GM21360 (cell line): ENCODE results near the gene RIOK3.
"Not testable (repeated sequence)": the region's sequence is repeated elsewhere in the genome, so short reads cannot be mapped to it uniquely, and the experiment has no call there.

Source experiments
- ATAC-seq: cut with Tn5 transposase; IDR thresholded peaks from one replicate; pipeline ENCODE4 v1.9.1; 2021; ENCODE audit warnings: mild to moderate bottlenecking, moderate library complexity; ENCODE audit not compliant: unreplicated experiment

Gene RIOK3

GRCh38 chr18:23450022-23450421 is 3.1 kb upstream of the RIOK3 start:
- no peak for ATAC-seq

- no peak for ATAC-seq
Observed at GRCh38 chr18:23451011-23451410, 2.1 kb upstream of the RIOK3 start.

GRCh38 chr18:23451491-23451890 is 1.6 kb upstream of the RIOK3 start:
- ATAC-seq: no peak

GRCh38 chr18:23452347-23452727 is 750 bp upstream of the RIOK3 start:
- no peak for ATAC-seq

- peak; percentile 7 for ATAC-seq
Observed at GRCh38 chr18:23453680-23454058, 582 bp downstream of the RIOK3 start.

GRCh38 chr18:23456835-23457234 is 3.7 kb downstream of the RIOK3 start:
- no peak for ATAC-seq

- no peak for ATAC-seq
Observed at GRCh38 chr18:23458830-23459529, 5.9 kb downstream of the RIOK3 start.

- ATAC-seq: no peak
Observed at GRCh38 chr18:23459530-23459921, 6.4 kb downstream of the RIOK3 start.

- ATAC-seq: no peak
Observed at GRCh38 chr18:23460285-23461273, 7.5 kb downstream of the RIOK3 start.

GRCh38 chr18:23462876-23463275 is 9.8 kb downstream of the RIOK3 start:
- ATAC-seq: no peak

GRCh38 chr18:23468753-23469459 is 15.8 kb downstream of the RIOK3 start:
- no peak for ATAC-seq

GRCh38 chr18:23470620-23471387 is 17.7 kb downstream of the RIOK3 start:
- ATAC-seq: no peak

GRCh38 chr18:23471486-23471885 is 18.4 kb downstream of the RIOK3 start:
- no peak for ATAC-seq

- ATAC-seq: no peak
Observed at GRCh38 chr18:23479829-23480505, 26.9 kb downstream of the RIOK3 start.

- no peak for ATAC-seq
Observed at GRCh38 chr18:23484561-23485182, 31.6 kb downstream of the RIOK3 start.

GRCh38 chr18:23485386-23485785 is 32.3 kb downstream of the RIOK3 start:
- ATAC-seq: no peak

- peak; percentile 72 for ATAC-seq
Observed at GRCh38 chr18:23487738-23488570, 34.9 kb downstream of the RIOK3 start.

GRCh38 chr18:23489586-23489985 is 36.5 kb downstream of the RIOK3 start:
- not testable (repeated sequence) for ATAC-seq

GRCh38 chr18:23493654-23494053 is 40.6 kb downstream of the RIOK3 start:
- ATAC-seq: no peak
